Retina (tissue), 1 donor: Measurements from ENCODE around the gene CTBP2.

Source experiments
- DNase-seq: peaks from one replicate; pipeline ENCODE4 v3.0.0-alpha.2; 2016

CTBP2 gene

GRCh38 chr10:125057158-125058001, 103.0 kb downstream of the CTBP2 start:
- peak; percentile 74 for DNase-seq

GRCh38 chr10:125056161-125057132, 103.9 kb downstream of the CTBP2 start:
- DNase-seq = peak; percentile 29

- DNase-seq = no peak
Measured at GRCh38 chr10:125055446-125055845, 104.9 kb downstream of the CTBP2 start.

- DNase-seq = no peak
Measured at GRCh38 chr10:125054669-125055268, 105.6 kb downstream of the CTBP2 start.

- no peak for DNase-seq
Measured at GRCh38 chr10:125054216-125054615, 106.1 kb downstream of the CTBP2 start.

- no peak for DNase-seq
Measured at GRCh38 chr10:125052146-125052545, 108.2 kb downstream of the CTBP2 start.

GRCh38 chr10:125050383-125050782, 110.0 kb downstream of the CTBP2 start:
- DNase-seq = no peak

GRCh38 chr10:125049216-125049881, 111.0 kb downstream of the CTBP2 start:
- no peak for DNase-seq

GRCh38 chr10:125048094-125048864, 112.1 kb downstream of the CTBP2 start:
- DNase-seq = peak; percentile 91

- no peak for DNase-seq
Measured at GRCh38 chr10:125043841-125044658, 116.3 kb downstream of the CTBP2 start.

GRCh38 chr10:125041856-125042506, 118.4 kb downstream of the CTBP2 start:
- no peak for DNase-seq

- DNase-seq = no peak
Measured at GRCh38 chr10:125039354-125039769, 121.0 kb downstream of the CTBP2 start.

- DNase-seq = no peak
Measured at GRCh38 chr10:125038637-125039036, 121.7 kb downstream of the CTBP2 start.

GRCh38 chr10:125037145-125037877, 123.1 kb downstream of the CTBP2 start:
- no peak for DNase-seq

- no peak for DNase-seq
Measured at GRCh38 chr10:125035588-125036295, 124.6 kb downstream of the CTBP2 start.

GRCh38 chr10:125035136-125035535, 125.2 kb downstream of the CTBP2 start:
- no peak for DNase-seq

- DNase-seq = no peak
Measured at GRCh38 chr10:125034675-125035074, 125.7 kb downstream of the CTBP2 start.

GRCh38 chr10:125033146-125033924, 127.0 kb downstream of the CTBP2 start:
- DNase-seq = no peak
